Measurements from ENCODE around the gene CHURC1. TPM values are rescaled to one million over a fixed set of nuclear protein-coding genes. Genes with fewer than 3 reads are reported as not detected.

The CHURC1 gene
- total RNA-seq, 4 donors from 2014 or later: 67.0 to 138 (median 107) TPM

DNA sequence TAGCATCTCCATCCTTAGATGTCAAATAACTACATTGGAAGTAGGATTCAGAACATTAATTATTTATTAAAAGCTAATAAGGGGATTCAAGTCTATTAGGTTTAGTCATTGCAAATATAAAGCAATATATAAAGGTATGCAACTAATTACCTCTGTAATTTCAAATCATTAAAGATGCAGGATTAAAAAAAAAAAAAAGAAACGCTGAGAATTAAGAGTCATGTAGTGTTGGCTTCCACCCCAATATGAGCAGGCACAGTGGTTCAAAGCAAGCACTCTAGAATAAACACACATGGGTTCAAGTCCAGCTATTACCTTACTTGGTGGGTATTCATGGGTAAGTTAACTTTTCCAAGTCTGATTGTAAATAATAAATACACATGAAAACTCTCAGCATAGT, 45.4 kb upstream of the CHURC1 start:
- TF ChIP-seq POLR2AphosphoS5 (IDR thresholded peaks at IDR 0.05) (no peak), POLR2A (IDR thresholded peaks at IDR 0.05; ENCODE audit: low read depth) (no peak), EP300 (IDR thresholded peaks at IDR 0.05) (no peak)
- TF ChIP-seq, protein P1, sequence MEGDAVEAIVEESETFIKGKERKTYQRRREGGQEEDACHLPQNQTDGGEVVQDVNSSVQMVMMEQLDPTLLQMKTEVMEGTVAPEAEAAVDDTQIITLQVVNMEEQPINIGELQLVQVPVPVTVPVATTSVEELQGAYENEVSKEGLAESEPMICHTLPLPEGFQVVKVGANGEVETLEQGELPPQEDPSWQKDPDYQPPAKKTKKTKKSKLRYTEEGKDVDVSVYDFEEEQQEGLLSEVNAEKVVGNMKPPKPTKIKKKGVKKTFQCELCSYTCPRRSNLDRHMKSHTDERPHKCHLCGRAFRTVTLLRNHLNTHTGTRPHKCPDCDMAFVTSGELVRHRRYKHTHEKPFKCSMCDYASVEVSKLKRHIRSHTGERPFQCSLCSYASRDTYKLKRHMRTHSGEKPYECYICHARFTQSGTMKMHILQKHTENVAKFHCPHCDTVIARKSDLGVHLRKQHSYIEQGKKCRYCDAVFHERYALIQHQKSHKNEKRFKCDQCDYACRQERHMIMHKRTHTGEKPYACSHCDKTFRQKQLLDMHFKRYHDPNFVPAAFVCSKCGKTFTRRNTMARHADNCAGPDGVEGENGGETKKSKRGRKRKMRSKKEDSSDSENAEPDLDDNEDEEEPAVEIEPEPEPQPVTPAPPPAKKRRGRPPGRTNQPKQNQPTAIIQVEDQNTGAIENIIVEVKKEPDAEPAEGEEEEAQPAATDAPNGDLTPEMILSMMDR (IDR thresholded peaks at IDR 0.05): no peak
- no peak for DNase-seq (ENCODE audit: extremely low spot score)
- H3K9me3 ChIP-seq: no peaks in the 10 kb centered on the region
- peaks cover 0 to 7% (median 0%) of the 10 kb centered on the region in 4 donors for H3K4me1 ChIP-seq
- intact Hi-C loops (cut with DNase I): no loop called here
- 33% methylated on average over 1 of the region's 1 CpG for WGBS
- no peak overlapping the region for H3K4me3 ChIP-seq
- H3K27me3 ChIP-seq: peaks cover 0 to 15% (median 0%) of the 10 kb centered on the region in 4 donors
- no peaks in the 10 kb centered on the region for H3K36me3 ChIP-seq
- no peak overlapping the region for H3K27ac ChIP-seq (replicated peaks in 1 of 4)

DNA sequence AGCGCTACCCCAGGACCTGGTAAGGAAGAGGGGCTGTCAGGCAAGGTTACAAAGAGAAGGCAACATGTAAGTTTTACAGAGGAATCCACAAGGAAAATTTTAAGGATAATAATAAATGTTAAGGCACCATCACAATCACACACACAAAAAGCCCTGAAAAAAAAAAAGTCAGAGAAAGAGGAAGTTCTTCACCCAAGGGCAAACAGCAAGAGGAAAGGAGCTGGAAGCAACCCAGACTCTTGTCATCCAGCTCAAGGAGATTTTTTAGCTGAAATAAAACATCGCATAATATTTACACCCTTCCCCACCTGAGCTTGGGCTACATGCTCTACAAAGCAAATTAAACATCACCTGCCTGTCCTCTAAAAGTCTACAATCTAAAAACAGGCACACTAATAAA, 44.1 kb upstream of the CHURC1 start:
- TF ChIP-seq POLR2A (IDR thresholded peaks at IDR 0.05; ENCODE audit: low read depth) (no peak), POLR2AphosphoS5 (IDR thresholded peaks at IDR 0.05) (no peak), EP300 (IDR thresholded peaks at IDR 0.05) (no peak)
- TF ChIP-seq, protein P1 (IDR thresholded peaks at IDR 0.05): no peak
- Histone ChIP-seq H3K4me1 (peaks cover 0 to 7% (median 0%) of the 10 kb centered on the region in 4 donors), H3K4me3 (no peak overlapping the region), H3K27ac (replicated peaks in 1 of 4) (no peak overlapping the region), H3K9me3 (no peaks in the 10 kb centered on the region), H3K36me3 (no peaks in the 10 kb centered on the region), H3K27me3 (peaks cover 0 to 14% (median 0%) of the 10 kb centered on the region in 4 donors)
- intact Hi-C loops (cut with DNase I): no loop called here
- no peak for DNase-seq (ENCODE audit: extremely low spot score)
- WGBS: 74% methylated on average over 2 of the region's 2 CpGs

DNA sequence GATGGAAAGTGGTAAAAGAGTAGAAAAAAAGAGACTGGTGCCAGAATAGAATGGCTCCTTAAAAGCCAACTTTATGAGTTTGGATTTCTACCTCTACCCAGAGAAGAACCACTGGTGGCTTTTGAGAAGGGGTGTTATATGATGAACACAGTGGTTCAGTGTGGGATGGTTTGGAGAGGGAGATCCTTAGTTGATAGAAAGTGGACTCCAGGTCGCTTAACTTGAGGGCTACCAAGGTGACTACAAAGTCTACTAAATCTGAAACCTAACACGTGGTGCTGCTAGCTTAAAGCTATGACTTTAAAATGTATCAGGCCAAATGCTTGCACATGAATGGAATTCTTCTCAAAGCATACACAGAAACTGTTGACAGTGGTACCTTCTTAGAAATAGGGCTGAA, 42.9 kb upstream of the CHURC1 start:
- peaks cover 0 to 9% (median 0%) of the 10 kb centered on the region in 4 donors for H3K27me3 ChIP-seq
- H3K4me1 ChIP-seq: peaks cover 0 to 4% (median 0%) of the 10 kb centered on the region in 4 donors
- DNase-seq (ENCODE audit: extremely low spot score): peak; percentile 80
- H3K4me3 ChIP-seq: no peak overlapping the region
- no peaks in the 10 kb centered on the region for H3K36me3 ChIP-seq
- H3K9me3 ChIP-seq: no peaks in the 10 kb centered on the region
- no peak overlapping the region for H3K27ac ChIP-seq (replicated peaks in 1 of 4)
- 84% methylated on average over 2 of the region's 2 CpGs for WGBS
- TF ChIP-seq POLR2AphosphoS5 (IDR thresholded peaks at IDR 0.05): no peak
- TF ChIP-seq POLR2A (IDR thresholded peaks at IDR 0.05; ENCODE audit: low read depth): no peak
- no peak for TF ChIP-seq EP300 (IDR thresholded peaks at IDR 0.05)
- TF ChIP-seq, protein P1 (IDR thresholded peaks at IDR 0.05): no peak
- intact Hi-C loops (cut with DNase I): no loop called here

DNA sequence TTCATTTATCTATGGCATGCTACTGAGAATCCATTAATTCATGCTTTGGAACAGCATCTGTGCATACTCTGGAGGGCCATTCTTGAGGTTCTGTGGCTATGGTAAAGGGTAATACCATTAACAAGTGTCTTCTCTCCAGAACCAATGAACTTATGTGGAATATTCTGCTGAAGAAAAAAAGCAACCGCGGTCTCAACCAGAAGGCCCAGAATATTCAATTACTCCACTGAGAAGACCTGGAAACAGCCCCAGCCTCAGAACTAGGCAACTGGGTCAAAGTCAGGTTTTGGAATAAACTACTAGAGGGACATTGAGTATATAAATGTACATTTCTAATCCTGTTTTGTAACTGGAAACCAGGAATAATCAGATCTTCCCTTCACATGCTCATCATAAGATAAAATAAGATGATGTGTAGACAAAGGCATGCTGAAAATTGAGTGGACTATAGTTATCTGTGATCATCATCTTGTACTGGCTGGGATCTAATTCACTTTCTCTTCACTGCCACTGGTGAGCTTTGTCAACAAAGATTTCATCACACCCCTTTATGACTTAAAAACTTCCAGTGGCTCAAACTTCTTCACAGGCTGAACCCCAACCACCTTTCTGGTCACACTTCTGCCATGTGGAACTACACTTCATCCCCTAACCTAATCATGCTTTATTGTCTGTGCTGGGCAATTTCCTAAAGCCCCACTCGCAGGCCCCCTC, 40.6 kb upstream of the CHURC1 start:
- no peak overlapping the region for H3K4me3 ChIP-seq
- H3K4me1 ChIP-seq: no peaks in the 10 kb centered on the region
- TF ChIP-seq POLR2AphosphoS5 (IDR thresholded peaks at IDR 0.05) (no peak), POLR2A (IDR thresholded peaks at IDR 0.05; ENCODE audit: low read depth) (no peak), EP300 (IDR thresholded peaks at IDR 0.05) (no peak)
- TF ChIP-seq, protein P1 (IDR thresholded peaks at IDR 0.05): no peak
- no peaks in the 10 kb centered on the region for H3K9me3 ChIP-seq
- no peak overlapping the region for H3K27ac ChIP-seq (replicated peaks in 1 of 4)
- 90% methylated on average over 3 of the region's 3 CpGs for WGBS
- intact Hi-C loops (cut with DNase I): no loop called here
- peaks cover 0 to 17% (median 5%) of the 10 kb centered on the region in 4 donors for H3K27me3 ChIP-seq
- peak; percentile 47 for DNase-seq (ENCODE audit: extremely low spot score)
- H3K36me3 ChIP-seq: no peaks in the 10 kb centered on the region

Data from esophagus muscularis mucosa (tissue), 4 donors.